SW480 (cell line): ENCODE data around the gene CTDSP2.
"Not testable (repeated sequence)": the region's sequence is repeated elsewhere in the genome, so short reads cannot be mapped to it uniquely, and the experiment has no call there.

Experiments
- DNase-seq: peaks from one replicate; pipeline ENCODE4 v3.0.0-alpha.2; 2016; ENCODE audit warnings: low spot score

The CTDSP2 gene

DNA sequence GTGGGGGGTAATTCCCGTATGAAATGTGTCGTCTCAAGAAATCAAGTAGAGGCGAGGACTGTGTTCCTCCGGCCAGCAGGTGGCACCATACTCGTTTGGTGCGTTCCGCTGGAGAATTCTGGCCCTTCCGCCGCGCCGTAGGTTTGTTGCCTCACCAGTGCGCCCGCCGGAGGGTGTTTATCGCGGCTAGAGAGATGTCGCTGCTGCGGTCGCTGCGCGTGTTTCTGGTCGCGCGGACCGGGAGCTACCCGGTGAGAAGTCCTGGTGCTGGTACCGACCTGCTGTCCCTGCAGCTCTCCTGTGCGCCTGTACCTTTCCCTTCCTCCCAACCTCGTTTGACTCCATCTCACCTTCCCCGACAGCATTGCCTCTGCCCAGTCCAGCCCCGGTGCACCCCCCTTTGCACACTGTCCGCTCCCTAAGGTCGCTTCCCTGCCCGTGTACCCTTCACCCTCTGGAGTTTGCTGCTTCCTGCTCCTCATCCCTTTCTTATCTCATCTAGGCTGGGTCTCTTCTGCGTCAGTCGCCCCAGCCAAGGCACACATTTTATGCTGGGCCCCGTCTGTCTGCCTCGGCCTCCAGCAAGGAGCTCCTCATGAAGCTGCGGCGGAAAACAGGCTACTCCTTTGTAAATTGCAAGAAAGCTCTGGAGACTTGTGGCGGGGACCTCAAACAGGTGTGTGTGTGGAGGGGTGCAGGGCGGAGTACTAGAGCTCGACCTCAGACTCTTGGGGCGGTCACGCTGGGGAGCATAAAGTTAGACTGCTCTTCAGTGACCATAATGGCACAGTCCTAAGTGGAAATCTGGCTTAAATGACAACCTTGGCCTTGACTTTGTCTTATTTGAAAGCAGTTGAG, 63.7 kb downstream of the CTDSP2 start, which contains the start of gene TSFM:
Gene TSFM, plus strand, starts transcription at position 180 of the 858 bp plus-strand sequence. Its CDS starts 15 bp downstream, at position 195.
- peak; percentile 90 for DNase-seq

- DNase-seq = no peak
Observed at GRCh38 chr12:57782243-57782607, 64.3 kb downstream of the CTDSP2 start.

- no peak for DNase-seq
Observed at GRCh38 chr12:57781801-57782200, 64.7 kb downstream of the CTDSP2 start.

- no peak for DNase-seq
Observed at GRCh38 chr12:57781244-57781643, 65.3 kb downstream of the CTDSP2 start.

GRCh38 chr12:57780284-57780897, 66.1 kb downstream of the CTDSP2 start:
- DNase-seq = no peak

- DNase-seq = no peak
Observed at GRCh38 chr12:57779736-57780135, 66.8 kb downstream of the CTDSP2 start.

DNA sequence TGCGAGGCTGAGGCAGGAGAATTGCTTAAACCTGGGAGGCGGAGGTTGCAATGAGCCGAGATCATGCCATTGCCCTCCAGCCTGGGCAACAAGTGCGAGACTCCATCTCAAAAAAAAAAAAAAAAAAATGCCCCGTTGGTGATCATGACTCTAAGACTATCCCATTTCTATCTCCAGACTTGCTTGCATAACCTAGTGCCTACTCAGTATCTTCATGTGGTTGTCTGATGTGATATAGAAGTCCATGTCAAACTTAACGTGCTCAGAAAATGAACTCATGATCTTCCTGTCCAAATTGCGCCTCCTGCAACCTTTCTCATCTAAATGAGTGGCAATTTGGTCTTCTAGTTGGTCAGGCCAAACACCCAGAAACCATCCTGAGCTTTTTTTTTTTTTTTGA, 68.6 kb downstream of the CTDSP2 start:
- DNase-seq = no peak

DNA sequence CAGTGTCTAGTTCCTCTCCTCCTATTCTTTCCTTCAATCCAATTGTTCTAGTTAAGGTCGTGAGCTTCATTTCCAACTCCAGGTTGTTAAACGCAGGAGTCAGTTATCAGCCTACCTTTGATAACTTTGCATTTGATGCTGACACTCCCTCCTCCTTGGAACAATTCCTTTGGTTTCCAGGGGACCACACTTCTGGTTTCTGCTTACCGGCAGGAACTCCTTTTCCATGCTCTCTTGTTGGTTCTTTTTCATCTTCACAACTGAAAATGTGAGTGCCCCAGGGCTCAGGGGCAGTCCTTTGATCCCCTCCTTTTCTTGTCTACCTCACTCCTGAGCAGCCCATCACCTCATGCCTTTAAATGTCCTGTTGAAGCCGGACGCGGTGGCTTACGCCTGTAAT, 69.2 kb downstream of the CTDSP2 start:
- DNase-seq = no peak

DNA sequence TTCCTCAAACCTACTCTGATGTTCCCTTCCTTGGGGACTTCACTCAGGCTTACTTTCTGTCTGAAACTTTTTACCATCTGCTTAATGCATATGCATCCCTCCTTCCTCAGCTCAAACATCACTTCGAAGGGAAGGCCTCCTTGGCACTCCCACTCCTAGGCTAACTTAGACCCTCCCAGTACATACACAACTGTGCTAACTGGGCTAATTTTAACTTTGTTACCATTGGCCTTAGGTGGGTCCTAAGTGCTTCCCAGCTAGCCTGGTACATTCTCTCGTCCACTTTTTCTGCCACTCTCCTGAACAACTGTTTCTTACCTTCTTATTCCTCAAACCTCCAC, 70.3 kb downstream of the CTDSP2 start:
- no peak for DNase-seq

- DNase-seq = no peak
Observed at GRCh38 chr12:57775563-57776246, 70.8 kb downstream of the CTDSP2 start.

- no peak for DNase-seq
Observed at GRCh38 chr12:57775044-57775443, 71.5 kb downstream of the CTDSP2 start.

DNA sequence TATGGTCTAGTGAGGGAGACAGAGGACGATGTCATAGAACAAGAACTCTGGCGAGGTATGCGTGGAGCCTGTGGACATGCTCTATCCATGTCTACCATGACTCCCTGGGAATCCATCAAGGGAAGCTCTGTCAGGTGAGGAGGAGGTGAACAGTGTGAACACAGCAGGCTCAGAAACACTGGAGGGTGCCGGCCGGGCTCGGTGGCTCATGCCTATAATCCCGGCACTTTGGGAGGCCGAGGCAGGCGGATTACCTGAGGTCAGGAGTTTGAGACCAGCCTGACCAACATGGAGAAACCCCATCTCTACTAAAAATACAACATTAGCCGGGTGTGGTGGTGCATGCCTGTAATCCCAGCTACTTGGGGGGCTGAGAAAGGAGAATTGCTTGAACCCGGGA, 71.9 kb downstream of the CTDSP2 start:
- not testable (repeated sequence) for DNase-seq

- DNase-seq = no peak
Observed at GRCh38 chr12:57772429-57773322, 73.9 kb downstream of the CTDSP2 start, which contains the start of gene EEF1AKMT3. Gene EEF1AKMT3 (plus strand): TSS chr12:57772614. CDS start chr12:57772725, 111 bp downstream.

DNA sequence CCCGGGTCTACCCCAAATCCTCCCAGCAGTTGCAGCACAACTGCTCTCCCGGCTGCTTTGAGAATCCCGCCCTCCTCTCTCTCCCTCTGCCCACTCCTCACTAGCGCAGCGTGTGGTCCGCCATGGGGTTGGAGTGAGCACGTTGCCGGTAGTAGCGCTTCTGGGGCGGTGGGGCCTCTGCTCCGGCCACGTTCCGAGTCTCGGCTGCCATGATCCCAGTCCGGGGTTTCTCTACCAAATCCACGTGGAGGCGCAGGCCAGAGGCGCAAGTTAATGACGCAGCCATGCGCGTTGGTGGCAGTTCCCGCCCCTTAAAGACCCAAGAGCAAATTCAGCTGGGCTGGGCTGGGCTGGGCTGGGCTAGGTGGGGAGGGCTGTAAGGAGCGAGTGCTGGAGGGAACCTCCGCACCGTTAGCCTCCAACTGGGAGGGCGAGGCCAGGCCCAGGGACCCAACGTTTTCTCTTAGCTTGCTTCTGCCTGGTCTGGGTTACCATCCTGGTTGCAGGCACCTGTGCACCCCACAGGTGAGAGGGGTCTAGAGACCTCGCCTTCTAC, 74.6 kb downstream of the CTDSP2 start, which contains the start of gene METTL1:
Gene METTL1, minus strand, starts transcription at position 233 of the 556 bp plus-strand sequence. Its CDS starts 22 bp downstream, at position 211.
- peak; percentile 96 for DNase-seq

DNA sequence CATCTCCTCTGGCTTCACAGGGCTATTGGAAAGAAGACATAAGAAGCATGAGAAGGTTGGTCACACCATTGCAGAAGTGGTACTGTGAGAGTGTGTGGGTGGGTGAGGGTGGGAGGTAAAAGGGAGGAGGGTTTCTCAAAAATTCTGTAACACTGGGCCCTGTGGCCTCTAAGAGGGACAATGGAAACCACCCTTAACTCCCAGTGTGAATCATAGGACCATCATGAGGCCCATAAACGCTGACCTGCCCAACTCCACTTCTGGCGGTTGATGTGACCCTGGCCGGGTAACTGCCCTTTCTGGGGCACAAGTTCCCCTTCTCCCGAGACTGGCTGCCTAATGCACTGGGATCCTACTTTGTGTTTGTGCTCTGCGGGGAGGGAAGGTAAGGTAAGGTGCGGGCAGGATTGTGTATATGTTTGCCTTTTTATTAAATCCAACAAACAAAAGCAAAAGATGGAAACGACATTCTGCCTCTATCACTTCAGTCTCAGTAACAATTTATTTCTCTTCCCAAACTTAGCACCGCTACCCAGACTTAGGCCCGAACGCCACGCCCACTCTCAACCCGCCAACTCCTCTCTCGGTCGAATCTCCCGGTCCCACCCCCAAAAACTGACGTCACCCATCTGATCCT, 75.2 kb downstream of the CTDSP2 start:
- peak; percentile 89 for DNase-seq

DNA sequence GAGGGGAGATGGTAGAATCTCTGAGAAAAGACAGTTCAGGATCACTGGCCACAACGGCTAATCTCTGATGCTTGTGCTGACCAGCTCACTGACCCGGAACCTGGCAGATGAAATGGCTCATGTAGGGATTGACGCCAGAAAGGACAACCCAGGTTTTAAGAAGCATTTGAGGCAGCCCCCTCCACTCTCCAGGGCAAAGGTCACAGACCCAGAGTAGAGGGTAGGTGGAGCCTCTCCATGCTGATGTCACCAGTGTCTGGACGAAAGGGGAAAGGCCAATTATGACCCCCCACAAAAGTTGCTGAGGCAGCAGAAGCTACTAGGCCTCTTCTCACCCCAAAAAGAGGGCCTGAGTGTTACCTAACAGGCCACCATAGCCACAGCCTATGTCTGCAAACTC, 75.8 kb downstream of the CTDSP2 start:
- no peak for DNase-seq
